ENCODE data around the gene ZNF618.

ZNF618 gene

GRCh38 chr9:114000671-114001409, 124.7 kb downstream of the ZNF618 start:
- no peak for DNase-seq

- no peak for DNase-seq
Observed at GRCh38 chr9:114001410-114001685, 125.2 kb downstream of the ZNF618 start.

GRCh38 chr9:114001794-114002261, 125.7 kb downstream of the ZNF618 start:
- DNase-seq, result no peak

GRCh38 chr9:114002271-114002985, 126.3 kb downstream of the ZNF618 start:
- no peak for DNase-seq

- no peak for DNase-seq
Observed at GRCh38 chr9:114002986-114003350, 126.9 kb downstream of the ZNF618 start.

GRCh38 chr9:114003351-114003750, 127.2 kb downstream of the ZNF618 start:
- DNase-seq, result no peak

GRCh38 chr9:114003758-114004157, 127.6 kb downstream of the ZNF618 start:
- DNase-seq, result peak in 1 of 58 donors; percentile 19

- peak in 38 of 58 donors; percentile 17 to 74 (median 40) for DNase-seq
Observed at GRCh38 chr9:114004221-114004716, 128.2 kb downstream of the ZNF618 start.

GRCh38 chr9:114005371-114006154, 129.5 kb downstream of the ZNF618 start:
- no peak for DNase-seq

- DNase-seq, result no peak
Observed at GRCh38 chr9:114006155-114006550, 130.0 kb downstream of the ZNF618 start.

GRCh38 chr9:114006931-114007691, 131.0 kb downstream of the ZNF618 start:
- DNase-seq, result no peak

GRCh38 chr9:114007991-114008666, 132.0 kb downstream of the ZNF618 start:
- no peak for DNase-seq

- DNase-seq, result no peak
Observed at GRCh38 chr9:114008667-114009410, 132.7 kb downstream of the ZNF618 start.

GRCh38 chr9:114011313-114011712, 135.2 kb downstream of the ZNF618 start:
- DNase-seq, result no peak

GRCh38 chr9:114012126-114012525, 136.0 kb downstream of the ZNF618 start:
- no peak for DNase-seq

- no peak for DNase-seq
Observed at GRCh38 chr9:114014044-114014443, 137.9 kb downstream of the ZNF618 start.

- DNase-seq, result no peak
Observed at GRCh38 chr9:114015607-114016006, 139.5 kb downstream of the ZNF618 start.

- no peak for DNase-seq
Observed at GRCh38 chr9:114016101-114016500, 140.0 kb downstream of the ZNF618 start.

- DNase-seq, result no peak
Observed at GRCh38 chr9:114016629-114017423, 140.7 kb downstream of the ZNF618 start.

Data from anterior cingulate cortex (tissue), 58 donors.